Endothelial cell of umbilical vein (primary cell): Measurements from ENCODE around the gene ELOVL6. TPM values are rescaled to one million over a fixed set of nuclear protein-coding genes. Genes with fewer than 3 reads are reported as not detected.

Source experiments
- BruUV-seq: library from RNA; stranded (reverse); fragments of 400-500 nt; replicated peaks from 2 replicates; lab custom pipeline; 2021; lab: Mats Ljungman, UMichigan
- CTCF ChIA-PET: fragments of 300-600, 350-600 bp; sonication (Branson Sonifier 250); formaldehyde crosslinking; loops from one replicate; lab custom pipeline; 2021; ENCODE audit warnings: antibody characterized with exemption, inconsistent platforms; lab: Charles Lee
- POLR2A ChIA-PET: fragments of 300-600, 350-600 bp; sonication (Branson Sonifier 250); formaldehyde crosslinking; loops from one replicate; lab custom pipeline; 2021; ENCODE audit warnings: antibody characterized with exemption, inconsistent platforms; lab: Charles Lee
- DNase-seq: peaks from one replicate; pipeline ENCODE4 v3.0.0-alpha.2; 2011; ENCODE audit warnings: low read depth, low spot score
- FAIRE-seq: peaks from 2 replicates; lab custom pipeline; 2011; peaks lifted over from hg19 to GRCh38; lab: Jason Lieb, UNC
- H2AFZ ChIP-seq: 2 replicates; pipeline ENCODE4 v1.6.0; 2012; ENCODE audit warnings: low read depth, low read length, control low read depth, inconsistent platforms
- H3K27ac ChIP-seq: 2 replicates; pipeline ENCODE4 v1.5.1; 2011; ENCODE audit warnings: low read depth, mild to moderate bottlenecking, control low read depth, low read length, moderate library complexity; ENCODE audit not compliant: insufficient read depth
- H3K27me3 ChIP-seq, 2 experiments: 2 replicates each; pipeline versions ENCODE4 v1.6.0 to v1.6.1; 2011; ENCODE audit warnings: low read length in 2 of 2, mixed read lengths in 1 of 2; ENCODE audit not compliant: control insufficient read depth in 2 of 2, insufficient read depth in 2 of 2
- H3K36me3 ChIP-seq, 2 experiments: 2 replicates in 1 of 2; 3 replicates in 1 of 2; pipeline ENCODE4 v1.5.1; 2011; ENCODE audit warnings: low read length in 2 of 2, mild to moderate bottlenecking in 1 of 2, moderate library complexity in 1 of 2; ENCODE audit not compliant: control insufficient read depth in 2 of 2, insufficient read depth in 2 of 2; ENCODE audit errors: extremely low read depth in 1 of 2
- H3K4me1 ChIP-seq: 3 replicates; pipeline ENCODE4 v1.5.1; 2011; ENCODE audit warnings: mild to moderate bottlenecking, low read length; ENCODE audit not compliant: control insufficient read depth, insufficient read depth; ENCODE audit errors: extremely low read depth
- H3K4me2 ChIP-seq: 2 replicates; pipeline ENCODE4 v1.6.1; 2011; ENCODE audit warnings: low read length, control low read depth, mixed read lengths; ENCODE audit not compliant: insufficient read depth
- H3K4me3 ChIP-seq, 3 experiments: fragments of 200-600 bp in 1 of 3; sonication (generic), shearing (Covaris generic) in 1 of 3; replicated peaks in 1 of 3; 2 replicates each; pipeline ENCODE4 v1.5.1; 2011 to 2016; ENCODE audit warnings: control low read depth in 3 of 3, low read length in 3 of 3, mild to moderate bottlenecking in 2 of 3, inconsistent platforms in 1 of 3, low read depth in 1 of 3, moderate library complexity in 1 of 3; ENCODE audit not compliant: insufficient read depth in 1 of 3
- H3K79me2 ChIP-seq: 2 replicates; pipeline ENCODE4 v1.6.0; 2012; ENCODE audit warnings: low read length, inconsistent platforms; ENCODE audit not compliant: control insufficient read depth, insufficient read depth
- H3K9ac ChIP-seq: replicated peaks from 2 replicates; pipeline ENCODE3; 2011; ENCODE audit warnings: low read length, control low read depth; ENCODE audit not compliant: insufficient read depth; ENCODE audit errors: extremely low read depth
- H3K9me1 ChIP-seq: replicated peaks from 3 replicates; pipeline ENCODE4 v1.6.0; 2011; ENCODE audit warnings: mild to moderate bottlenecking, low read length; ENCODE audit not compliant: control insufficient read depth, insufficient read depth; ENCODE audit errors: extremely low read depth
- H3K9me3 ChIP-seq: replicated peaks from 2 replicates; pipeline ENCODE4 v1.5.1; 2012; ENCODE audit warnings: low read length, inconsistent platforms; ENCODE audit not compliant: control insufficient read depth, insufficient read depth
- H4K20me1 ChIP-seq: replicated peaks from 2 replicates; pipeline ENCODE3; 2011; ENCODE audit warnings: mild to moderate bottlenecking, low read length; ENCODE audit not compliant: control insufficient read depth, insufficient read depth; ENCODE audit errors: extremely low read depth
- EZH2 ChIP-seq: IDR thresholded peaks from 2 replicates; pipeline ENCODE4 v1.6.1; 2012; ENCODE audit warnings: borderline replicate concordance, low read depth, mild to moderate bottlenecking, moderate library complexity, low read length, inconsistent platforms; ENCODE audit not compliant: severe bottlenecking
- FOS ChIP-seq: IDR thresholded peaks from 2 replicates; pipeline ENCODE4 v1.6.1; 2011; ENCODE audit warnings: mild to moderate bottlenecking, low read length, moderate library complexity, borderline replicate concordance; ENCODE audit not compliant: insufficient read depth
- GATA2 ChIP-seq: IDR thresholded peaks from 2 replicates; pipeline ENCODE4 v1.7.0; 2011; ENCODE audit warnings: low read depth, mild to moderate bottlenecking, moderate library complexity, mixed read lengths, low read length; ENCODE audit not compliant: insufficient read length, insufficient read depth
- JUN ChIP-seq: IDR thresholded peaks from 2 replicates; pipeline ENCODE4 v1.6.1; 2011; ENCODE audit warnings: borderline replicate concordance, low read depth; ENCODE audit not compliant: insufficient read length, insufficient read depth
- MYC ChIP-seq: IDR thresholded peaks from one replicate; pipeline ENCODE4 v1.6.1; 2011; ENCODE audit warnings: mild to moderate bottlenecking, low read depth, low read length
- POLR2A ChIP-seq: IDR thresholded peaks from 2 replicates; pipeline ENCODE4 v1.6.1; 2012; ENCODE audit warnings: low read depth, mild to moderate bottlenecking, control low read depth, low read length
- POLR2AphosphoS5 ChIP-seq: IDR thresholded peaks from 2 replicates; pipeline ENCODE4 v1.6.1; 2012; ENCODE audit warnings: low read depth, mild to moderate bottlenecking, control low read depth, low read length, moderate library complexity; ENCODE audit not compliant: insufficient read depth
- dilution Hi-C: fragments of 300-500 bp; cut with MboI; formaldehyde crosslinking; loops from one replicate; pipeline ENCODE4 v1.15.0; 2019; ENCODE audit warnings: low sequenced_read_pairs; ENCODE audit not compliant: extremely low pct_ligation_motif_present
- intact Hi-C: fragments of 100-400 bp; cut with micrococcal nuclease; formaldehyde crosslinking; loops from one replicate; pipeline ENCODE4 v1.10.0; 2022
- polyA plus RNA-seq, 4 experiments: library from polyadenylated mRNA; depleted of rRNA in 3 of 4; stranded (reverse) in 3 of 4; unstranded in 1 of 4; fragments of >200 nt; gene quantifications; 2 replicates each; pipeline versions ENCODE4 v1.2.1 to v1.2.3, GENCODE V29; 2011 to 2012; ENCODE audit warnings: missing spikeins in 1 of 4
- total RNA-seq: library from RNA; stranded (reverse); gene quantifications from 2 replicates; pipeline ENCODE4 v1.2.3, GENCODE V29; 2021
- TF ChIP-seq, protein P1 (sequence below), 2 donors: IDR thresholded peaks; 1 replicate in 1 of 2; 2 replicates in 1 of 2; pipeline ENCODE4 v1.5.1; 2011; ENCODE audit warnings: low read length in 2 of 2, mild to moderate bottlenecking in 2 of 2, moderate library complexity in 2 of 2, control low read depth in 1 of 2, inconsistent platforms in 1 of 2, low read depth in 1 of 2; ENCODE audit not compliant: insufficient read depth in 1 of 2; ENCODE audit errors: extremely low read depth in 1 of 2
- TF ChIP-seq, protein P2 (sequence below): IDR thresholded peaks from 2 replicates; pipeline ENCODE4 v1.6.1; 2011; ENCODE audit not compliant: insufficient read depth, insufficient read length

Gene ELOVL6
- total and polyA plus RNA-seq, 2 donors (not counting 3 experiments of a cell fraction or from before 2014, with no cell fraction given), result 6.4 to 26.1 TPM

DNA sequence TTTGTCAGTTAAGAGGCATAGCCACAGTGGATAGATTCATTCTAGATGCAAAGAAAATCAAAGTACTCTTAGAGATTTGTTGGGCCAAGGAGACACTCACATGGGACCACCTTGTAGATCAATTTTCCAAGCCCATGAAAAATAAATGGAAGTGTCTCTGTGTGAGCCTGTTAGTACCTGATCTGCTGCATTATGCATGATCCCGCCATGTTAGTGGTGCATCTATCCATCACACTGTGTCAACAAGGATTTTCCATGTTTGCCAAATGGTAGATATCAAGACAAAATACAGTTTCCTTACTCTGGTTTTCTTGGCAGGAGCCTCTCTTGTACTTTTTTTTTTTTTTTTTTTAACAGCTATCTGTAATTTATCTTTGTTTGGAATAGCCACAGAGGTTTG is 173.4 kb downstream of the ELOVL6 start:
- DNase-seq (no peak), FAIRE-seq (no peak)
- no TSS peak for BruUV-seq
- no peak overlapping the region for H3K4me2 ChIP-seq
- no peaks in the 10 kb centered on the region for H3K9me3 ChIP-seq
- ChIA-PET POLR2A (no interaction called here), CTCF (no interaction called here)
- intact Hi-C loops (no loop called here), dilution Hi-C loops (no loop called here)
- TF ChIP-seq, protein P1, sequence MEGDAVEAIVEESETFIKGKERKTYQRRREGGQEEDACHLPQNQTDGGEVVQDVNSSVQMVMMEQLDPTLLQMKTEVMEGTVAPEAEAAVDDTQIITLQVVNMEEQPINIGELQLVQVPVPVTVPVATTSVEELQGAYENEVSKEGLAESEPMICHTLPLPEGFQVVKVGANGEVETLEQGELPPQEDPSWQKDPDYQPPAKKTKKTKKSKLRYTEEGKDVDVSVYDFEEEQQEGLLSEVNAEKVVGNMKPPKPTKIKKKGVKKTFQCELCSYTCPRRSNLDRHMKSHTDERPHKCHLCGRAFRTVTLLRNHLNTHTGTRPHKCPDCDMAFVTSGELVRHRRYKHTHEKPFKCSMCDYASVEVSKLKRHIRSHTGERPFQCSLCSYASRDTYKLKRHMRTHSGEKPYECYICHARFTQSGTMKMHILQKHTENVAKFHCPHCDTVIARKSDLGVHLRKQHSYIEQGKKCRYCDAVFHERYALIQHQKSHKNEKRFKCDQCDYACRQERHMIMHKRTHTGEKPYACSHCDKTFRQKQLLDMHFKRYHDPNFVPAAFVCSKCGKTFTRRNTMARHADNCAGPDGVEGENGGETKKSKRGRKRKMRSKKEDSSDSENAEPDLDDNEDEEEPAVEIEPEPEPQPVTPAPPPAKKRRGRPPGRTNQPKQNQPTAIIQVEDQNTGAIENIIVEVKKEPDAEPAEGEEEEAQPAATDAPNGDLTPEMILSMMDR (IDR thresholded peaks at IDR 0.05; ENCODE audit: extremely low read depth in 1 of 2, insufficient read depth in 1 of 2, low read depth in 1 of 2, low read length in 2 of 2), result no peak
- no peak for TF ChIP-seq GATA2
- no peak for TF ChIP-seq EZH2
- TF ChIP-seq FOS, result no peak
- TF ChIP-seq, protein P2, sequence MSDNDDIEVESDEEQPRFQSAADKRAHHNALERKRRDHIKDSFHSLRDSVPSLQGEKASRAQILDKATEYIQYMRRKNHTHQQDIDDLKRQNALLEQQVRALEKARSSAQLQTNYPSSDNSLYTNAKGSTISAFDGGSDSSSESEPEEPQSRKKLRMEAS, result no peak
- TF ChIP-seq MYC, result no peak
- no peak for TF ChIP-seq POLR2A
- TF ChIP-seq JUN, result no peak
- TF ChIP-seq POLR2AphosphoS5, result no peak
- H4K20me1 ChIP-seq, result no peaks in the 10 kb centered on the region
- H3K27ac ChIP-seq, result no peak overlapping the region
- H3K9ac ChIP-seq, result no peak overlapping the region
- H3K4me3 ChIP-seq, result no peak overlapping the region
- peaks cover 8 to 13% of the 10 kb centered on the region in 2 experiments for H3K27me3 ChIP-seq
- no peaks in the 10 kb centered on the region for H3K4me1 ChIP-seq
- H3K9me1 ChIP-seq, result no peaks in the 10 kb centered on the region
- H3K79me2 ChIP-seq, result no peaks in the 10 kb centered on the region
- H2AFZ ChIP-seq, result no peak overlapping the region
- H3K36me3 ChIP-seq, result no peaks in the 10 kb centered on the region
